ENCODE measurements around the gene MUSK. TPM values are rescaled to one million over a fixed set of nuclear protein-coding genes. Genes with fewer than 3 reads are reported as not detected.

The MUSK gene
- total and polyA plus RNA-seq, 2 of the 4 experiments (the other 2 are of a cell fraction), result 0.07 to 0.18 TPM

DNA sequence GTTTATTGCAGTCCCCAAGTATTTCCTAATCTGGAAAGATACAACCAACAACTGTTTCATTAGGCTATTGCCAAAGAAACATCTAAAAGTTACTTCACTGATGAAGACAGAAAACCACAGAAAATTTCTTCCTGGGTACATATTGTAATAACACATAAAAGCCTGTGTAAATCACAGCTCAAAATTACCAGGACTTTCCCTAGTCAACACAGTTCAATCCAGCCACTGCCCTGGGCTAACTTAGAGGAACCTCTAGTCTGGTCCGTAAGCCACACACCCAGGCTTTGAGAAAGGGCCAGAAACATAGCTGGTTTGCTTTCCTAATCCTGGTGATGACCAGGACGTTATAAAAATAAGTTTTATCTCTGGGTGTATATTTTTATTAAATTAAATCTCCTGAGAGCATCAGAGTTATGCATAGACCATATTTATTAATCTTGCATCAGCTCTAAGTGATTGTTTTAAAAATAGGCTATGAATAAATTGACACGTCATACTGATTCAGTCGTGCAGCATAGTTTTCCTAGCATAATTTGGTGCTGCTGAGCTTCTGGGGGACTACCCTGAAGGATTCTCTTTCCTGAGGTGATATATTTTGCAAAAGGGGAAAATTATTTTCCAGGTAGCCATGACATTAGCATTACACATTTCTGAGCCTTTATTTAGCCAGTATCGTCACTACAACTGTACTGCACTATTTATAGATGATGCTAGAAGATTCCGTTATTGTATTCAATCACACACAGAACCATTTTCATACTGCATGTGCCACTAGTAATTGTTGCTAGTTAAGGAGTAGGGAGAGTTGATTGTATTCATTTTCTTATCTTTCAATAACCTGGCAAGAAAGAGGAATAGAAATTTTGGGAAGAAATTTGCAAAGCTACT lies 12.6 kb upstream of the MUSK start:
- Histone ChIP-seq H3K18ac (ENCODE audit: low read depth, low read length) (peak overlapping the region; percentile 72), H3K4me1 (ENCODE audit: control insufficient read depth, insufficient read depth, low read length) (peaks cover 8% of the 10 kb centered on the region), H3K79me1 (ENCODE audit: low read depth in 1 of 2, low read length in 2 of 2) (peaks cover 0 to 2% of the 10 kb centered on the region in 2 experiments; a peak in 1 of 4 replicates), H2BK120ac (ENCODE audit: low read depth, low read length) (peak overlapping the region; percentile 93), H3K4me3 (ENCODE audit: insufficient read depth, low read depth, low read length) (no peak overlapping the region), H2AK9ac (replicated peaks; ENCODE audit: low read depth, low read length, poor library complexity) (no peak overlapping the region), H3K9me3 (ENCODE audit: control insufficient read depth, insufficient read depth, low read length) (no peaks in the 10 kb centered on the region), H3K27me3 (ENCODE audit: control insufficient read depth, insufficient read depth, low read length) (no peaks in the 10 kb centered on the region), H2AFZ (replicated peaks; ENCODE audit: low read length, poor library complexity) (no peak overlapping the region), H2BK15ac (ENCODE audit: low read depth, low read length) (peak overlapping the region; percentile 55; the same call in 1 of the 3 replicates), H3K4ac (ENCODE audit: low read depth, low read length) (peak overlapping the region; percentile 70), H3K4me2 (ENCODE audit: low read depth, low read length) (no peak overlapping the region), H3K9ac (ENCODE audit: low read depth, low read length) (peak overlapping the region; percentile 46; the same call in 1 of the 2 replicates), H3K14ac (replicated peaks; ENCODE audit: low read depth, low read length) (peak overlapping the region; percentile 75), H3K9me1 (ENCODE audit: insufficient read depth, low read length) (peaks cover 6% of the 10 kb centered on the region), H3K23ac (ENCODE audit: low read depth, low read length) (peak overlapping the region; percentile 60; the same call in 1 of the 2 replicates), H4K5ac (ENCODE audit: low read depth, low read length) (peak overlapping the region; percentile 86; the same call in 1 of the 2 replicates), H4K8ac (ENCODE audit: low read depth in 2 of 2, low read length in 2 of 2) (peak overlapping the region; percentile 51 to 81; a peak in 3 of 4 replicates), H4K20me1 (ENCODE audit: insufficient read depth, low read length) (no peaks in the 10 kb centered on the region), H2BK20ac (ENCODE audit: low read depth, low read length) (peak overlapping the region; percentile 81), H4K91ac (ENCODE audit: insufficient read depth, low read depth, low read length) (peak overlapping the region; percentile 75; the same call in 1 of the 2 replicates), H2BK5ac (ENCODE audit: low read depth, low read length, poor library complexity, severe bottlenecking) (peak overlapping the region; percentile 49), H2AK5ac (ENCODE audit: low read depth, low read length) (peak overlapping the region; percentile 37; the same call in 1 of the 2 replicates), H3K36me3 (ENCODE audit: control insufficient read depth, insufficient read depth, low read length) (no peaks in the 10 kb centered on the region), H3K27ac (ENCODE audit: insufficient read depth, low read length) (peak overlapping the region; percentile 75), H3K56ac (ENCODE audit: extremely low read depth, insufficient read depth, low read length) (peak overlapping the region; percentile 46; the same call in 1 of the 2 replicates)
- in situ Hi-C loops (cut with MboI; ENCODE audit: low sequenced_read_pairs) (no loop called here), dilution Hi-C loops (cut with HindIII; ENCODE audit: low sequenced_read_pairs, unreplicated experiment) (no loop called here), intact Hi-C loops (cut with micrococcal nuclease) (no loop called here)
- ChIA-PET CTCF (interaction anchor here (1.1 kb wide), 1 partner anchor 8 kb away, joined by 3 read pairs; no protein-coding TSS in a partner anchor), POLR2A (ENCODE audit: unreplicated experiment) (no interaction called here)
- WGBS, 2 experiments (ENCODE audit: extremely low coverage in 2 of 2, insufficient read length in 1 of 2), result 40% methylated on average over 1 of the region's 6 CpGs; no CpG with 5 or more reads in 1 of the 2 experiments
- ATAC-seq (ENCODE audit: low read depth) (peak; percentile 12; the same call in 1 of the 2 replicates), DNase-seq (peak; percentile 58)
- BruUV-seq (replicated peaks), result no TSS peak
- TF ChIP-seq FOS (IDR thresholded peaks at IDR 0.05; ENCODE audit: low read depth, low read length) (no peak), NFE2L2 (IDR thresholded peaks at IDR 0.05; ENCODE audit: low read depth, low read length) (no peak), CHD1 (IDR thresholded peaks at IDR 0.05; ENCODE audit: low read depth, low read length) (no peak), SMC3 (IDR thresholded peaks at IDR 0.05; ENCODE audit: low read depth, low read length) (no peak), MAFK (IDR thresholded peaks at IDR 0.05; ENCODE audit: low read depth, low read length) (no peak), CEBPB (IDR thresholded peaks at IDR 0.05; ENCODE audit: low read depth, low read length) (0 out of 2 replicates have a peak, but pooled peaks have one; percentile 8)
- TF ChIP-seq, protein P1, sequence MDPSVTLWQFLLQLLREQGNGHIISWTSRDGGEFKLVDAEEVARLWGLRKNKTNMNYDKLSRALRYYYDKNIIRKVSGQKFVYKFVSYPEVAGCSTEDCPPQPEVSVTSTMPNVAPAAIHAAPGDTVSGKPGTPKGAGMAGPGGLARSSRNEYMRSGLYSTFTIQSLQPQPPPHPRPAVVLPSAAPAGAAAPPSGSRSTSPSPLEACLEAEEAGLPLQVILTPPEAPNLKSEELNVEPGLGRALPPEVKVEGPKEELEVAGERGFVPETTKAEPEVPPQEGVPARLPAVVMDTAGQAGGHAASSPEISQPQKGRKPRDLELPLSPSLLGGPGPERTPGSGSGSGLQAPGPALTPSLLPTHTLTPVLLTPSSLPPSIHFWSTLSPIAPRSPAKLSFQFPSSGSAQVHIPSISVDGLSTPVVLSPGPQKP (IDR thresholded peaks at IDR 0.05; ENCODE audit: borderline replicate concordance, low read depth, low read length), result no peak

Measured in IMR-90 (cell line).